B cell (primary cell): ENCODE data around the gene AGR3. TPM values are rescaled to one million over a fixed set of nuclear protein-coding genes. Genes with fewer than 3 reads are reported as not detected.

Source experiments
- ATAC-seq: fragments of 200-7000 bp; cut with Tn5 transposase; one replicate; pipeline ENCODE4 v1.10.0; 2021; ENCODE audit warnings: low read depth, mild to moderate bottlenecking, moderate number of reproducible peaks, moderate library complexity
- CTCF ChIA-PET: fragments of 350-600 bp; sonication (Branson Sonifier 250); formaldehyde crosslinking; loops from one replicate; lab custom pipeline; 2021; ENCODE audit warnings: antibody characterized with exemption, inconsistent platforms; lab: Charles Lee
- POLR2A ChIA-PET: fragments of 350-600 bp; sonication (Branson Sonifier 250); formaldehyde crosslinking; loops from one replicate; lab custom pipeline; 2021; ENCODE audit warnings: antibody characterized with exemption; lab: Charles Lee
- DNase-seq: peaks from one replicate; pipeline ENCODE4 v3.0.0; 2013
- H2AFZ ChIP-seq: 2 replicates; pipeline ENCODE4 v1.6.1; 2012; ENCODE audit warnings: mild to moderate bottlenecking, low read depth, low read length; ENCODE audit not compliant: insufficient read depth, poor library complexity, severe bottlenecking
- H3K27ac ChIP-seq, 2 donors: 1 replicate in 1 of 2; 2 replicates in 1 of 2; pipeline ENCODE4 v1.5.1; 2012 to 2013; ENCODE audit warnings: low read length in 2 of 2, mild to moderate bottlenecking in 2 of 2, moderate library complexity in 1 of 2
- H3K27me3 ChIP-seq, 4 experiments: fragments of 200-600 bp in 1 of 4; sonication (generic) in 1 of 4; replicated peaks in 1 of 4; 1 replicate in 2 of 4; 2 replicates in 2 of 4; pipeline versions ENCODE4 v1.6.1 to v1.7.0; 2013 to 2016; ENCODE audit warnings: low read length in 3 of 4, mild to moderate bottlenecking in 2 of 4, mixed read lengths in 1 of 4, moderate library complexity in 1 of 4; ENCODE audit not compliant: insufficient read depth in 4 of 4, control insufficient read depth in 3 of 4; ENCODE audit errors: control extremely low read depth in 1 of 4
- H3K36me3 ChIP-seq, 2 experiments: replicated peaks in 1 of 2; 1 replicate in 1 of 2; 2 replicates in 1 of 2; pipeline versions ENCODE4 v1.6.1 to v1.7.1; 2013; ENCODE audit warnings: low read length in 1 of 2; ENCODE audit not compliant: insufficient read depth in 2 of 2, control insufficient read depth in 1 of 2; ENCODE audit errors: control extremely low read depth in 1 of 2, extremely low read depth in 1 of 2
- H3K4me1 ChIP-seq, 2 donors: fragments of 200-600 bp in 1 of 2; sonication (generic) in 1 of 2; 1 replicate in 1 of 2; 2 replicates in 1 of 2; pipeline versions ENCODE4 v1.5.1 to v1.6.1; 2013 to 2017; ENCODE audit warnings: low read length in 2 of 2; ENCODE audit not compliant: control insufficient read depth in 2 of 2, insufficient read depth in 2 of 2
- H3K4me2 ChIP-seq: replicated peaks from 2 replicates; pipeline ENCODE3; 2012; ENCODE audit warnings: mild to moderate bottlenecking, low read depth, low read length; ENCODE audit not compliant: poor library complexity, severe bottlenecking
- H3K4me3 ChIP-seq, 5 experiments: fragments of 200-600 bp in 1 of 5; sonication (generic) in 1 of 5; 1 replicate in 3 of 5; 2 replicates in 2 of 5; pipeline versions ENCODE4 v1.5.1 to v1.7.0; 2011 to 2016; ENCODE audit warnings: low read length in 4 of 5, mild to moderate bottlenecking in 4 of 5, low read depth in 2 of 5, control low read depth in 1 of 5, moderate library complexity in 1 of 5; ENCODE audit not compliant: insufficient read depth in 1 of 5; ENCODE audit errors: control extremely low read depth in 1 of 5, extremely low read depth in 1 of 5
- H3K79me2 ChIP-seq: fragments of 200-600 bp; sonication (generic); one replicate; pipeline ENCODE4 v1.6.0; 2016; ENCODE audit warnings: low read length; ENCODE audit not compliant: control insufficient read depth, insufficient read depth
- H3K9ac ChIP-seq: fragments of 200-600 bp; sonication (generic); 2 replicates; pipeline ENCODE4 v1.6.1; 2017; ENCODE audit warnings: mild to moderate bottlenecking, low read length, moderate library complexity
- H3K9me3 ChIP-seq, 3 donors: one replicate each; pipeline versions ENCODE4 v1.6.1 to v1.7.1; 2013; ENCODE audit warnings: low read length in 2 of 3; ENCODE audit not compliant: control insufficient read depth in 2 of 3, insufficient read depth in 1 of 3; ENCODE audit errors: control extremely low read depth in 1 of 3
- H4K20me1 ChIP-seq: 2 replicates; pipeline ENCODE4 v1.6.0; 2012; ENCODE audit warnings: mild to moderate bottlenecking, low read length; ENCODE audit not compliant: insufficient read depth, control insufficient read depth, poor library complexity, severe bottlenecking
- H3K27ac Mint-ChIP-seq: one replicate; pipeline ENCODE4 v1.8.0; 2021; ENCODE audit warnings: mixed read lengths
- H3K27me3 Mint-ChIP-seq: one replicate; pipeline ENCODE4 v1.8.0; 2021; ENCODE audit warnings: mixed read lengths
- H3K4me1 Mint-ChIP-seq: one replicate; pipeline ENCODE4 v1.8.0; 2021; ENCODE audit warnings: mixed read lengths
- H3K4me3 Mint-ChIP-seq: one replicate; pipeline ENCODE4 v1.8.0; 2021; ENCODE audit warnings: mixed read lengths
- H3K9me3 Mint-ChIP-seq: one replicate; pipeline ENCODE4 v1.8.0; 2022; ENCODE audit warnings: mixed read lengths; ENCODE audit not compliant: insufficient read depth
- EZH2 ChIP-seq: IDR thresholded peaks from 2 replicates; pipeline ENCODE4 v1.6.1; 2012; ENCODE audit warnings: borderline replicate concordance, low read depth, mild to moderate bottlenecking, moderate library complexity, low read length; ENCODE audit not compliant: insufficient read depth, poor library complexity, severe bottlenecking
- WGBS: methylation state at CpG from one replicate; pipeline ENCODE4 v1.1.5; 2013; ENCODE audit warnings: missing lambda C conversion rate; ENCODE audit not compliant: insufficient coverage; 5-methylcytosine and 5-hydroxymethylcytosine counted together
- intact Hi-C: fragments of 100-400 bp; cut with micrococcal nuclease; formaldehyde crosslinking; loops from one replicate; pipeline ENCODE4 v1.10.0; 2022
- polyA plus RNA-seq: library from polyadenylated mRNA; depleted of rRNA; stranded (reverse); fragments of >200 nt; gene quantifications from 2 replicates; pipeline ENCODE4 v1.2.3, GENCODE V29; 2012
- total RNA-seq, 2 donors: library from RNA; stranded (reverse); fragments of 120-200 nt in 1 of 2; gene quantifications; 1 replicate in 1 of 2; 2 replicates in 1 of 2; pipeline versions ENCODE4 v1.2.3 to v1.2.4, GENCODE V29; 2013 to 2022
- TF ChIP-seq, protein P1 (sequence below): fragments of 200-600 bp; IDR thresholded peaks from one replicate; pipeline ENCODE4 v1.8.0; 2022; ENCODE audit warnings: antibody characterized with exemption, mild to moderate bottlenecking

AGR3 gene
- total and polyA plus RNA-seq, 2 donors (not counting 1 experiment from before 2014, with no cell fraction given): not detected

GRCh38 chr7:16846601-16847165 lies 35.1 kb downstream of the AGR3 start:
- Histone ChIP-seq H3K9me3 (no peaks in the 10 kb centered on the region), H3K27ac (no peak overlapping the region), H3K4me3 (no peak overlapping the region), H3K36me3 (no peaks in the 10 kb centered on the region), H3K4me2 (no peak overlapping the region), H3K4me1 (peaks cover 2 to 4% of the 10 kb centered on the region in 2 donors), H3K27me3 (no peaks in the 10 kb centered on the region), H2AFZ (no peak overlapping the region), H3K9ac (no peak overlapping the region), H4K20me1 (no peaks in the 10 kb centered on the region), H3K79me2 (no peaks in the 10 kb centered on the region)
- no CpG with 5 or more reads among the region's 2 CpGs for WGBS
- intact Hi-C loops: no loop called here
- no peak overlapping the region for H3K27ac Mint-ChIP-seq
- ChIA-PET POLR2A (no interaction called here), CTCF (no interaction called here)
- H3K27me3 Mint-ChIP-seq: no peaks in the 10 kb centered on the region
- H3K4me3 Mint-ChIP-seq: no peak overlapping the region
- ATAC-seq (no peak), DNase-seq (no peak)
- H3K4me1 Mint-ChIP-seq: peaks cover 6% of the 10 kb centered on the region
- no peaks in the 10 kb centered on the region for H3K9me3 Mint-ChIP-seq
- TF ChIP-seq, protein P1, sequence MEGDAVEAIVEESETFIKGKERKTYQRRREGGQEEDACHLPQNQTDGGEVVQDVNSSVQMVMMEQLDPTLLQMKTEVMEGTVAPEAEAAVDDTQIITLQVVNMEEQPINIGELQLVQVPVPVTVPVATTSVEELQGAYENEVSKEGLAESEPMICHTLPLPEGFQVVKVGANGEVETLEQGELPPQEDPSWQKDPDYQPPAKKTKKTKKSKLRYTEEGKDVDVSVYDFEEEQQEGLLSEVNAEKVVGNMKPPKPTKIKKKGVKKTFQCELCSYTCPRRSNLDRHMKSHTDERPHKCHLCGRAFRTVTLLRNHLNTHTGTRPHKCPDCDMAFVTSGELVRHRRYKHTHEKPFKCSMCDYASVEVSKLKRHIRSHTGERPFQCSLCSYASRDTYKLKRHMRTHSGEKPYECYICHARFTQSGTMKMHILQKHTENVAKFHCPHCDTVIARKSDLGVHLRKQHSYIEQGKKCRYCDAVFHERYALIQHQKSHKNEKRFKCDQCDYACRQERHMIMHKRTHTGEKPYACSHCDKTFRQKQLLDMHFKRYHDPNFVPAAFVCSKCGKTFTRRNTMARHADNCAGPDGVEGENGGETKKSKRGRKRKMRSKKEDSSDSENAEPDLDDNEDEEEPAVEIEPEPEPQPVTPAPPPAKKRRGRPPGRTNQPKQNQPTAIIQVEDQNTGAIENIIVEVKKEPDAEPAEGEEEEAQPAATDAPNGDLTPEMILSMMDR: no peak
- TF ChIP-seq EZH2: no peak

- H3K9ac ChIP-seq: no peak overlapping the region
- TF ChIP-seq, protein P1: no peak
- TF ChIP-seq EZH2: no peak
- H2AFZ ChIP-seq: no peak overlapping the region
- Mint-ChIP-seq H3K27me3 (no peaks in the 10 kb centered on the region), H3K4me1 (no peaks in the 10 kb centered on the region), H3K9me3 (no peaks in the 10 kb centered on the region), H3K4me3 (no peak overlapping the region), H3K27ac (no peak overlapping the region)
- no peaks in the 10 kb centered on the region for H3K4me1 ChIP-seq
- intact Hi-C loops: no loop called here
- H3K27ac ChIP-seq: no peak overlapping the region
- H3K4me2 ChIP-seq: no peak overlapping the region
- H4K20me1 ChIP-seq: no peaks in the 10 kb centered on the region
- ATAC-seq: no peak
- POLR2A ChIA-PET: no interaction called here
- H3K27me3 ChIP-seq: no peaks in the 10 kb centered on the region
- CTCF ChIA-PET: no interaction called here
- H3K4me3 ChIP-seq: no peak overlapping the region
- DNase-seq: no peak
- no peaks in the 10 kb centered on the region for H3K9me3 ChIP-seq
- no peaks in the 10 kb centered on the region for H3K79me2 ChIP-seq
- H3K36me3 ChIP-seq: no peaks in the 10 kb centered on the region
Measured at GRCh38 chr7:16845746-16846145, 36.0 kb downstream of the AGR3 start.
